Tibial nerve (tissue), 4 donors: ENCODE results near the gene KLHL11.
"Not testable (repeated sequence)": the region's sequence is repeated elsewhere in the genome, so short reads cannot be mapped to it uniquely, and the experiment has no call there.

Experiments used
- EP300 ChIP-seq, 2 donors: sonication (generic); formaldehyde crosslinking; IDR thresholded peaks; one replicate each; pipeline ENCODE4 v1.6.1; 2017; ENCODE audit warnings: antibody characterized with exemption in 2 of 2, mild to moderate bottlenecking in 1 of 2
- TF ChIP-seq, protein P1 (sequence below), 5 experiments: fragments of 200-600 bp in 3 of 5; fragments of 450-650 bp in 2 of 5; sonication (generic) in 3 of 5; IDR thresholded peaks; one replicate each; pipeline ENCODE4 v1.5.1; 2016 to 2019; ENCODE audit warnings: antibody characterized with exemption in 5 of 5, mild to moderate bottlenecking in 3 of 5, moderate library complexity in 2 of 5

DNA sequence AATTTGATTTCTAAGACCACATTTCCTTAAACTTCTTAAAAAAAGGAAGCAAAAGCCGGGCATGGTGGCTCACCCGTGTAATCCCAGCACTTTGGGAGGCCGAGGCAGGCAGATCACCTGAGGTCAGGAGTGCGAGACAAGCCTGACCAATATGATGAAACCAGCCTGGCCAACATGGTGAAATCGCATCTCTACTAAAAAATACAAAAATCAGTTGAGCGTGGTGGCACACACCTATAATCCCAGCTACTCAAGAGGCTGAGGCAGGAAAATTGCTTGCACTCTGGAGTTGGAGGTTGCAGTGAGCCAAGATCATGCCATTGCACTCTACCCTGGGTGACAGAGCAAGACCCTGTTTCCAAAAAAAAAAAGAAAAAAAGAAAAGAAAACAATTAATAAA is 24.4 kb downstream of the KLHL11 start:
- TF ChIP-seq, protein P1, sequence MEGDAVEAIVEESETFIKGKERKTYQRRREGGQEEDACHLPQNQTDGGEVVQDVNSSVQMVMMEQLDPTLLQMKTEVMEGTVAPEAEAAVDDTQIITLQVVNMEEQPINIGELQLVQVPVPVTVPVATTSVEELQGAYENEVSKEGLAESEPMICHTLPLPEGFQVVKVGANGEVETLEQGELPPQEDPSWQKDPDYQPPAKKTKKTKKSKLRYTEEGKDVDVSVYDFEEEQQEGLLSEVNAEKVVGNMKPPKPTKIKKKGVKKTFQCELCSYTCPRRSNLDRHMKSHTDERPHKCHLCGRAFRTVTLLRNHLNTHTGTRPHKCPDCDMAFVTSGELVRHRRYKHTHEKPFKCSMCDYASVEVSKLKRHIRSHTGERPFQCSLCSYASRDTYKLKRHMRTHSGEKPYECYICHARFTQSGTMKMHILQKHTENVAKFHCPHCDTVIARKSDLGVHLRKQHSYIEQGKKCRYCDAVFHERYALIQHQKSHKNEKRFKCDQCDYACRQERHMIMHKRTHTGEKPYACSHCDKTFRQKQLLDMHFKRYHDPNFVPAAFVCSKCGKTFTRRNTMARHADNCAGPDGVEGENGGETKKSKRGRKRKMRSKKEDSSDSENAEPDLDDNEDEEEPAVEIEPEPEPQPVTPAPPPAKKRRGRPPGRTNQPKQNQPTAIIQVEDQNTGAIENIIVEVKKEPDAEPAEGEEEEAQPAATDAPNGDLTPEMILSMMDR (IDR thresholded peaks at IDR 0.05), result not testable (repeated sequence)
- TF ChIP-seq EP300 (IDR thresholded peaks at IDR 0.05), result not testable (repeated sequence)
